Astrocyte of the spinal cord (primary cell): ENCODE data around the gene CDKAL1.

Experiments
- DNase-seq: peaks from one replicate; pipeline ENCODE4 v3.0.0; 2011; ENCODE audit warnings: low read depth, low spot score
- H3K4me3 ChIP-seq: 2 replicates; pipeline ENCODE4 v1.5.1; 2011; ENCODE audit warnings: low read depth, mild to moderate bottlenecking, low read length, moderate library complexity
- CTCF ChIP-seq: IDR thresholded peaks from 2 replicates; pipeline ENCODE4 v1.5.1; 2012; ENCODE audit warnings: low read depth, mild to moderate bottlenecking, low read length, inconsistent platforms
- in situ Hi-C: cut with HindIII; loops from 2 replicates; pipeline ENCODE4 v1.10.0; 2017; ENCODE audit warnings: low sequenced_read_pairs

The CDKAL1 gene

GRCh38 chr6:21101694-21102093 is 567.4 kb downstream of the CDKAL1 start:
- in situ Hi-C loops: no loop called here
- H3K4me3 ChIP-seq: no peak overlapping the region
- DNase-seq: no peak
- no peak for TF ChIP-seq CTCF

- no peak for DNase-seq
- no peak for TF ChIP-seq CTCF
- in situ Hi-C loops: no loop called here
- H3K4me3 ChIP-seq: no peak overlapping the region
Measured at GRCh38 chr6:21102201-21102600, 567.9 kb downstream of the CDKAL1 start.

- no peak overlapping the region for H3K4me3 ChIP-seq
- in situ Hi-C loops: no loop called here
- DNase-seq: no peak
- TF ChIP-seq CTCF: no peak
Measured at GRCh38 chr6:21102624-21103023, 568.4 kb downstream of the CDKAL1 start.

- no peak overlapping the region for H3K4me3 ChIP-seq
- no peak for TF ChIP-seq CTCF
- DNase-seq: no peak
- in situ Hi-C loops: no loop called here
Measured at GRCh38 chr6:21103626-21104224, 569.5 kb downstream of the CDKAL1 start.

GRCh38 chr6:21104288-21104687 is 570.0 kb downstream of the CDKAL1 start:
- H3K4me3 ChIP-seq: no peak overlapping the region
- in situ Hi-C loops: no loop called here
- no peak for DNase-seq
- TF ChIP-seq CTCF: no peak

GRCh38 chr6:21107796-21108195 is 573.5 kb downstream of the CDKAL1 start:
- no peak overlapping the region for H3K4me3 ChIP-seq
- in situ Hi-C loops: no loop called here
- TF ChIP-seq CTCF: no peak
- no peak for DNase-seq
